PFSK-1 (cell line): ENCODE results near the gene ZBP1.

ENCODE experiments used
- FOXP2 ChIP-seq: optimal IDR thresholded peaks from 2 replicates; pipeline ENCODE3; 2011; ENCODE audit warnings: borderline replicate concordance, control low read depth, inconsistent platforms; ENCODE audit not compliant: insufficient read depth; ENCODE audit errors: extremely low read length, extremely low read depth
- POLR2AphosphoS5 ChIP-seq: IDR thresholded peaks from 2 replicates; pipeline ENCODE4 v1.6.1; 2012; ENCODE audit warnings: low read depth, mild to moderate bottlenecking, control low read depth, low read length, moderate library complexity
- REST ChIP-seq, 2 experiments: IDR thresholded peaks; 2 replicates each; pipeline versions ENCODE4 v1.6.1 to v1.8.0; 2011 to 2012; ENCODE audit warnings: low read depth in 2 of 2, low read length in 2 of 2, control low read depth in 1 of 2, inconsistent platforms in 1 of 2, mild to moderate bottlenecking in 1 of 2, moderate library complexity in 1 of 2; ENCODE audit not compliant: insufficient read depth in 1 of 2
- SIN3A ChIP-seq: IDR thresholded peaks from 2 replicates; pipeline ENCODE4 v1.6.1; 2012; ENCODE audit warnings: mild to moderate bottlenecking, low read length, moderate library complexity, borderline replicate concordance; ENCODE audit not compliant: insufficient read depth
- TAF1 ChIP-seq: IDR thresholded peaks from 2 replicates; pipeline ENCODE4 v1.6.1; 2012; ENCODE audit warnings: low read length, control low read depth, borderline replicate concordance; ENCODE audit not compliant: insufficient read depth

Gene ZBP1

GRCh38 chr20:57664476-57664875, 44.2 kb upstream of the ZBP1 start:
- no peak for TF ChIP-seq TAF1
- no peak for TF ChIP-seq POLR2AphosphoS5
- TF ChIP-seq SIN3A = no peak
- TF ChIP-seq REST (IDR thresholded peaks at IDR 0.05; ENCODE audit: insufficient read depth in 1 of 2, low read depth in 2 of 2, low read length in 2 of 2) = no peak

- no peak for TF ChIP-seq FOXP2
- no peak for TF ChIP-seq SIN3A
- TF ChIP-seq TAF1 = no peak
- no peak for TF ChIP-seq POLR2AphosphoS5
- no peak for TF ChIP-seq REST (IDR thresholded peaks at IDR 0.05; ENCODE audit: insufficient read depth in 1 of 2, low read depth in 2 of 2, low read length in 2 of 2)
These were observed 43.6 kb upstream of the ZBP1 start for GRCh38 chr20:57663681-57664451.

- TF ChIP-seq TAF1 = no peak
- no peak for TF ChIP-seq FOXP2
- no peak for TF ChIP-seq POLR2AphosphoS5
- no peak for TF ChIP-seq SIN3A
- TF ChIP-seq REST (IDR thresholded peaks at IDR 0.05; ENCODE audit: insufficient read depth in 1 of 2, low read depth in 2 of 2, low read length in 2 of 2) = no peak
These were observed 43.0 kb upstream of the ZBP1 start for GRCh38 chr20:57663241-57663640.

GRCh38 chr20:57662456-57663240, 42.4 kb upstream of the ZBP1 start:
- TF ChIP-seq TAF1 (no peak), REST (IDR thresholded peaks at IDR 0.05; ENCODE audit: insufficient read depth in 1 of 2, low read depth in 2 of 2, low read length in 2 of 2) (no peak), FOXP2 (no peak)
